Mammary epithelial cell (primary cell): ENCODE results near the gene GOT2.

Experiments used
- CTCF ChIP-seq, 2 donors: IDR thresholded peaks in 1 of 2; conservative IDR thresholded peaks in 1 of 2; 2 replicates each; pipeline ENCODE4 v1.5.1; 2011 to 2012; ENCODE audit warnings: inconsistent platforms in 2 of 2, low read length in 2 of 2, mild to moderate bottlenecking in 2 of 2, control low read depth in 1 of 2, low read depth in 1 of 2; ENCODE audit not compliant: insufficient read depth in 1 of 2; ENCODE audit errors: extremely low read depth in 1 of 2
- EZH2 ChIP-seq: IDR thresholded peaks from 2 replicates; pipeline ENCODE4 v1.6.1; 2012; ENCODE audit warnings: low read length, inconsistent platforms, borderline replicate concordance

DNA sequence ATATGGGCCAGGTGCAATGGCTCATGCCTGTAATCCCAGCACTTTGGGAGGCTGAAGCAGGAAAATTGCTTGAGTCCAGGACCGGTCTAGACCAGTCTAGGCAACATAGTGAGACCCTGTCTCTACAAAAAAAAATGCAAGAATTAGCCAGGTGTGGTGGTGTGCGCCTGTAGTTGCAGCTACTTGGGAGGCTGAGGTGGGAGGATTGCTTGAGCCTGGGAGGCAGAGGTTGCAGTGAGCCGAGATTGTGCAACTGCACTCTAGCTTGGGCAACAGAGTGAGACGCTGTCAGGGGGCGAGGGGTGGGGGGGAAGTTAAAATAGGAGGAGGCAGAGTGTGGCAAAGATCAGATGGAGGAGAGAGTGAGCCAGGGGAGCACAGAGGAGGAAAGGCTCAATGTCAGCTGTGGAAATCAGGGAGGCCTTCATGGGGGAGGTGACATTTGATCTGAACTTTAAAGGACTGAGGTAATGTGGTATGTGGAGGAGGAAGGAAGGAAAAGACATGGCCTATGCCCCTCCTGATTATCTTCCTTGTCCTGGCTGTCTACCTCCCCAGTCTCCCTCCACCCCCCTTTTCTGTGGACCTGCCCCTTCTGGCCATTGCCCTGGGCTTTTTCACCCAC, 4.7 kb upstream of the GOT2 start:
- no peak for TF ChIP-seq CTCF (conservative IDR thresholded peaks at IDR 0.05 in 1 of 2, IDR thresholded peaks at IDR 0.05 in 1 of 2; ENCODE audit: extremely low read depth in 1 of 2, insufficient read depth in 1 of 2, low read depth in 1 of 2, low read length in 2 of 2)
- no peak for TF ChIP-seq EZH2
